GM12878 (cell line): Measurements from ENCODE around the gene CCS. TPM values are rescaled to one million over a fixed set of nuclear protein-coding genes. Genes with fewer than 3 reads are reported as not detected.

ENCODE experiments used
- ATAC-seq: fragments of 200-7000 bp; cut with Tn5 transposase; 3 replicates; pipeline ENCODE4 v1.9.1; 2020; ENCODE audit warnings: mild to moderate bottlenecking, moderate library complexity
- BruUV-seq: library from RNA; stranded (reverse); fragments of 400-500 nt; replicated peaks from 2 replicates; lab custom pipeline; 2021; lab: Mats Ljungman, UMichigan
- CTCF ChIA-PET: fragments of 300-600 bp; sonication (Branson Sonifier 250); formaldehyde crosslinking; extraction: SDS; loops from one replicate; lab custom pipeline; 2021; ENCODE audit warnings: inconsistent platforms; lab: Yijun Ruan, JAX
- POLR2A ChIA-PET: fragments of 350-600 bp; formaldehyde crosslinking; extraction: SDS; loops from one replicate; lab custom pipeline; 2021; ENCODE audit warnings: inconsistent platforms; lab: Charles Lee
- RAD21 ChIA-PET: fragments of 300-600 bp; sonication (Branson Sonifier 250); formaldehyde crosslinking; loops from one replicate; lab custom pipeline; 2023; ENCODE audit warnings: antibody characterized with exemption; ENCODE audit not compliant: unreplicated experiment; lab: Charles Lee
- SMC1A ChIA-PET: fragments of 300-600 bp; sonication (Branson Sonifier 250); formaldehyde crosslinking; loops from one replicate; lab custom pipeline; 2023; ENCODE audit not compliant: unreplicated experiment, uncharacterized antibody; lab: Charles Lee
- DNase-seq: peaks from one replicate; pipeline ENCODE4 v3.0.0-alpha.2; 2011; ENCODE audit warnings: low read depth, low spot score
- FAIRE-seq: peaks from 3 replicates; lab custom pipeline; 2011; peaks lifted over from hg19 to GRCh38; lab: Jason Lieb, UNC
- H2AFZ ChIP-seq: 2 replicates; pipeline ENCODE4 v1.6.0; 2011; ENCODE audit warnings: low read depth, low read length, control low read depth; ENCODE audit not compliant: control insufficient read depth
- H3K27ac ChIP-seq: 2 replicates; pipeline ENCODE4 v1.5.1; 2011; ENCODE audit warnings: control low read depth; ENCODE audit not compliant: control insufficient read depth, insufficient read depth
- H3K27me3 ChIP-seq, 2 experiments: replicated peaks in 1 of 2; 2 replicates each; pipeline versions ENCODE4 v1.6.0 to v1.6.1; 2011; ENCODE audit warnings: low read length in 1 of 2; ENCODE audit not compliant: control insufficient read depth in 2 of 2, insufficient read depth in 2 of 2
- H3K36me3 ChIP-seq, 2 experiments: 2 replicates each; pipeline ENCODE4 v1.5.1; 2011; ENCODE audit warnings: low read length in 1 of 2; ENCODE audit not compliant: control insufficient read depth in 2 of 2, insufficient read depth in 2 of 2
- H3K4me1 ChIP-seq: 2 replicates; pipeline ENCODE4 v1.6.1; 2011; ENCODE audit warnings: mild to moderate bottlenecking, low read length, moderate library complexity, mixed read lengths; ENCODE audit not compliant: control insufficient read depth, insufficient read depth
- H3K4me2 ChIP-seq: 2 replicates; pipeline ENCODE4 v1.6.0; 2011; ENCODE audit warnings: control low read depth; ENCODE audit not compliant: control insufficient read depth, insufficient read depth
- H3K4me3 ChIP-seq: fragments of 200-600 bp; sonication (generic); 2 replicates; pipeline ENCODE4 v1.5.1; 2016
- H3K79me2 ChIP-seq: 2 replicates; pipeline ENCODE4 v1.6.0; 2011; ENCODE audit warnings: low read length; ENCODE audit not compliant: control insufficient read depth, insufficient read depth
- H3K9ac ChIP-seq: 2 replicates; pipeline ENCODE4 v1.8.0; 2011; ENCODE audit warnings: low read length, control low read depth, mixed read lengths; ENCODE audit not compliant: control insufficient read depth, insufficient read depth
- H3K9me3 ChIP-seq: replicated peaks from 3 replicates; pipeline ENCODE4 v1.5.1; 2011; ENCODE audit warnings: mild to moderate bottlenecking, low read length; ENCODE audit not compliant: control insufficient read depth, insufficient read depth
- H4K20me1 ChIP-seq: 2 replicates; pipeline ENCODE4 v1.6.0; 2011; ENCODE audit not compliant: control insufficient read depth, insufficient read depth
- BACH1 ChIP-seq: fragments of 450-650 bp; IDR thresholded peaks from 2 replicates; pipeline ENCODE4 v1.6.1; 2017; ENCODE audit warnings: mild to moderate bottlenecking, borderline replicate concordance
- CBFB ChIP-seq: IDR thresholded peaks from 2 replicates; pipeline ENCODE4 v1.6.1; 2016; ENCODE audit warnings: antibody characterized with exemption, low read depth
- CREM ChIP-seq: IDR thresholded peaks from 2 replicates; pipeline ENCODE4 v1.6.1; 2014; ENCODE audit warnings: antibody characterized with exemption, low read depth
- DPF2 ChIP-seq: fragments of 450-650 bp; IDR thresholded peaks from 2 replicates; pipeline ENCODE4 v1.6.1; 2017; ENCODE audit warnings: mild to moderate bottlenecking
- FOXM1 ChIP-seq: IDR thresholded peaks from 2 replicates; pipeline ENCODE4 v1.6.1; 2012; ENCODE audit warnings: low read depth, mild to moderate bottlenecking, inconsistent platforms, low read length, moderate library complexity
- IKZF1 ChIP-seq: fragments of 450-650 bp; conservative IDR thresholded peaks from 2 replicates; pipeline ENCODE4 v1.6.1; 2017; ENCODE audit warnings: antibody characterized with exemption, mild to moderate bottlenecking
- MLLT1 ChIP-seq: fragments of 450-650 bp; IDR thresholded peaks from 2 replicates; pipeline ENCODE4 v1.6.1; 2016; ENCODE audit warnings: mild to moderate bottlenecking
- NFXL1 ChIP-seq: fragments of 450-650 bp; IDR thresholded peaks from 2 replicates; pipeline ENCODE4 v1.6.1; 2017; ENCODE audit warnings: antibody characterized with exemption, mild to moderate bottlenecking, borderline replicate concordance
- POU2F2 ChIP-seq: IDR thresholded peaks from 3 replicates; pipeline ENCODE4 v1.6.1; 2011; ENCODE audit warnings: low read depth, mild to moderate bottlenecking, low read length, borderline replicate concordance
- RFX5 ChIP-seq: IDR thresholded peaks from 2 replicates; pipeline ENCODE4 v1.6.1; 2011; ENCODE audit warnings: low read depth, low read length, improper control_type of control experiment
- SIN3A ChIP-seq: IDR thresholded peaks from 2 replicates; pipeline ENCODE4 v1.6.1; 2012; ENCODE audit warnings: low read depth, low read length, improper control_type of control experiment
- SMAD1 ChIP-seq: fragments of 450-650 bp; IDR thresholded peaks from 2 replicates; pipeline ENCODE4 v1.6.1; 2018; ENCODE audit warnings: mild to moderate bottlenecking, low read depth; ENCODE audit not compliant: partially characterized antibody
- SMC3 ChIP-seq: IDR thresholded peaks from 2 replicates; pipeline ENCODE4 v1.6.1; 2011; ENCODE audit warnings: low read length, improper control_type of control experiment, borderline replicate concordance
- SPI1 ChIP-seq: IDR thresholded peaks from 2 replicates; pipeline ENCODE4 v1.6.1; 2011; ENCODE audit warnings: low read depth, mild to moderate bottlenecking, low read length, moderate library complexity, borderline replicate concordance; ENCODE audit not compliant: insufficient read depth
- SREBF2 ChIP-seq: IDR thresholded peaks from 2 replicates; pipeline ENCODE4 v1.6.1; 2012; ENCODE audit warnings: mild to moderate bottlenecking, low read length
- STAT1 ChIP-seq: fragments of 450-650 bp; conservative IDR thresholded peaks from 2 replicates; pipeline ENCODE4 v1.6.1; 2014; ENCODE audit warnings: antibody characterized with exemption, mild to moderate bottlenecking
- WRNIP1 ChIP-seq: IDR thresholded peaks from 2 replicates; pipeline ENCODE4 v1.6.1; 2011; ENCODE audit warnings: low read depth, low read length, improper control_type of control experiment, borderline replicate concordance
- WGBS: methylation state at CpG from one replicate; pipeline ENCODE4 v1.1.6; 2016; ENCODE audit warnings: low lambda C conversion rate; ENCODE audit not compliant: insufficient replicate concordance, insufficient coverage; ENCODE audit errors: missing lambda C conversion rate; 5-methylcytosine and 5-hydroxymethylcytosine counted together
- in situ Hi-C: fragments of 300-500 bp; cut with MboI; formaldehyde crosslinking; loops from 9 replicates; pipeline ENCODE4 v1.14.3; 2018; ENCODE audit warnings: mixed read lengths
- intact Hi-C: fragments of 100-400 bp; cut with micrococcal nuclease; formaldehyde crosslinking; loops from one replicate; pipeline ENCODE4 v1.14.2; 2022; ENCODE audit not compliant: unreplicated experiment
- polyA plus RNA-seq, 11 experiments: library from polyadenylated mRNA; depleted of rRNA in 4 of 11; unstranded in 6 of 11; stranded (reverse) in 5 of 11; fragments of >200 nt; fragmentation: Nextera tagmentation in 4 of 11; fragmentation: Illumina TruSeq in 1 of 11; extraction: Ambion mirVana in 4 of 11; extraction: Trizol in 1 of 11; gene quantifications; 1 replicate in 1 of 11; 2 replicates in 10 of 11; pipeline versions ENCODE4 v1.2.1 to v1.2.3, GENCODE V29; 2011 to 2016; ENCODE audit warnings: inconsistent platforms in 2 of 11, missing spikeins in 2 of 11, low read depth in 1 of 11
- total RNA-seq, 4 experiments: library from RNA; depleted of rRNA in 3 of 4; stranded (reverse); fragments of >200 nt in 3 of 4; fragmentation: Illumina TruSeq in 1 of 4; extraction: Trizol in 1 of 4; gene quantifications; 2 replicates each; pipeline versions ENCODE4 v1.2.1 to v1.2.3, GENCODE V29; 2013 to 2021
- TF ChIP-seq, protein P1 (sequence below): fragments of 150-350 bp; IDR thresholded peaks from 2 replicates; pipeline ENCODE4 v1.6.1; 2014; ENCODE audit warnings: mild to moderate bottlenecking, low read depth, low read length
- TF ChIP-seq, protein P2 (sequence below): fragments of 450-650 bp; IDR thresholded peaks from 2 replicates; pipeline ENCODE4 v1.6.1; 2014; ENCODE audit warnings: mild to moderate bottlenecking

The CCS gene
- total and polyA plus RNA-seq, 10 of the 15 experiments (the other 5 are each of a cell fraction or from before 2014, with no cell fraction given) = 1.5 to 44.2 (median 30.6) TPM

DNA sequence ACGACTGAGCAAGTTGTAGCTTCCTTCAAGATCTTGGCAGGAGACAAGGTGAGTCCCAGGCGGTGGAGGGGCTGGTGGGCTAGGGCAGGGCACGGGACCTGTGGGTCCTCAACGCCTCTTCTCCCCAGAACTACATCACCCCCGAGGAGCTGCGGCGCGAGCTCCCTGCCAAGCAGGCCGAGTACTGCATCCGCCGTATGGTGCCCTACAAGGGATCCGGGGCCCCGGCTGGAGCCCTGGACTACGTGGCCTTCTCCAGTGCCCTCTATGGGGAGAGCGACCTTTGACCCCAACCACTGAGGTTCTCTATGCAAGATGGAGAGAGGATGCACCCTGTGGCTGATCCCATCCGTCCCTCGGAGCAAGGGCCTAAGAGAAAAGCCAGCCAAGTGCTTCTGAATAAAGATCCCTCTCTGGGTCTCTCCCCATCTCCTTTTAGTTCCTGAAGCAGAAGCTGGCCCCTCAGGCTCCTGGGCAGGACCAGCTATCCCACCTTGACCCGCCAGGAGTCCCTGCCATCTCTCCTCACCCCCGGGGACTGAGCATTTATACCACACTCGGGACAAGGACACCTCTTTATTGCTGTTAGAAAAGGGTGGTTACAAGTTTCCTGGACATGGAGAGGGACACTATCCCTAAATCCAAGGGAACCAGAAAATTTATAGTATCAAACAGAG, 29.9 kb upstream of the CCS start:
- no TSS peak for BruUV-seq
- CTCF ChIA-PET = interaction anchor here (0.9 kb wide), 1 partner anchor 115 kb away, joined by 4 read pairs; no protein-coding TSS in a partner anchor
- TF ChIP-seq POU2F2 (no peak), WRNIP1 (no peak), SMAD1 (no peak), SIN3A (no peak), BACH1 (no peak), NFXL1 (no peak), FOXM1 (no peak), CBFB (no peak), STAT1 (no peak), SPI1 (no peak), MLLT1 (no peak), SMC3 (no peak), DPF2 (no peak), SREBF2 (no peak), RFX5 (no peak), IKZF1 (no peak), CREM (no peak)
- TF ChIP-seq, protein P1, sequence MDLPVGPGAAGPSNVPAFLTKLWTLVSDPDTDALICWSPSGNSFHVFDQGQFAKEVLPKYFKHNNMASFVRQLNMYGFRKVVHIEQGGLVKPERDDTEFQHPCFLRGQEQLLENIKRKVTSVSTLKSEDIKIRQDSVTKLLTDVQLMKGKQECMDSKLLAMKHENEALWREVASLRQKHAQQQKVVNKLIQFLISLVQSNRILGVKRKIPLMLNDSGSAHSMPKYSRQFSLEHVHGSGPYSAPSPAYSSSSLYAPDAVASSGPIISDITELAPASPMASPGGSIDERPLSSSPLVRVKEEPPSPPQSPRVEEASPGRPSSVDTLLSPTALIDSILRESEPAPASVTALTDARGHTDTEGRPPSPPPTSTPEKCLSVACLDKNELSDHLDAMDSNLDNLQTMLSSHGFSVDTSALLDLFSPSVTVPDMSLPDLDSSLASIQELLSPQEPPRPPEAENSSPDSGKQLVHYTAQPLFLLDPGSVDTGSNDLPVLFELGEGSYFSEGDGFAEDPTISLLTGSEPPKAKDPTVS = no peak
- TF ChIP-seq, protein P2, sequence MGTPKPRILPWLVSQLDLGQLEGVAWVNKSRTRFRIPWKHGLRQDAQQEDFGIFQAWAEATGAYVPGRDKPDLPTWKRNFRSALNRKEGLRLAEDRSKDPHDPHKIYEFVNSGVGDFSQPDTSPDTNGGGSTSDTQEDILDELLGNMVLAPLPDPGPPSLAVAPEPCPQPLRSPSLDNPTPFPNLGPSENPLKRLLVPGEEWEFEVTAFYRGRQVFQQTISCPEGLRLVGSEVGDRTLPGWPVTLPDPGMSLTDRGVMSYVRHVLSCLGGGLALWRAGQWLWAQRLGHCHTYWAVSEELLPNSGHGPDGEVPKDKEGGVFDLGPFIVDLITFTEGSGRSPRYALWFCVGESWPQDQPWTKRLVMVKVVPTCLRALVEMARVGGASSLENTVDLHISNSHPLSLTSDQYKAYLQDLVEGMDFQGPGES = no peak

More for the DNA sequence above, 29.9 kb upstream of the CCS start:
- Histone ChIP-seq H4K20me1 (no peaks in the 10 kb centered on the region), H3K4me1 (no peaks in the 10 kb centered on the region), H3K79me2 (no peaks in the 10 kb centered on the region), H2AFZ (no peak overlapping the region), H3K36me3 (no peaks in the 10 kb centered on the region), H3K9ac (no peak overlapping the region), H3K4me2 (no peak overlapping the region), H3K27ac (no peak overlapping the region), H3K4me3 (no peak overlapping the region), H3K27me3 (peaks cover 0 to 6% of the 10 kb centered on the region in 2 experiments; a peak in 3 of 4 replicates), H3K9me3 (no peaks in the 10 kb centered on the region)
- ATAC-seq (no peak), FAIRE-seq (no peak), DNase-seq (no peak)
- ChIA-PET SMC1A (no interaction called here), RAD21 (interaction anchor here (1.0 kb wide), 1 partner anchor 116 kb away, joined by 3 read pairs; no protein-coding TSS in a partner anchor), POLR2A (no interaction called here)
- in situ Hi-C loops = no loop called here
- intact Hi-C loops = no loop called here
- 53% methylated on average over 20 of the region's 20 CpGs for WGBS
